Heart right ventricle (tissue), 16 donors: ENCODE data around the gene CYP2F1. TPM values are rescaled to one million over a fixed set of nuclear protein-coding genes. Genes with fewer than 3 reads are reported as not detected.
A peak's percentile ranks its signal among the peaks of the same experiment; 100 is the strongest.
"Not testable (repeated sequence)": the region's sequence is repeated elsewhere in the genome, so short reads cannot be mapped to it uniquely, and the experiment has no call there.

Experiments used
- ATAC-seq, 8 donors: fragments of 200-7000 bp; cut with Tn5 transposase; one replicate each; pipeline ENCODE4 v1.9.1; 2020; ENCODE audit warnings: mild to moderate bottlenecking in 8 of 8, moderate library complexity in 8 of 8, moderate number of reproducible peaks in 1 of 8
- DNase-seq, 2 donors: peaks; one replicate each; pipeline ENCODE4 v3.0.0-alpha.2; 2020
- H3K27ac ChIP-seq, 10 donors: fragments of 200-600 bp; sonication (generic) in 2 of 10; one replicate each; pipeline versions ENCODE4 v1.5.0 to v1.8.0; 2020 to 2022; ENCODE audit warnings: mild to moderate bottlenecking in 3 of 10
- H3K27me3 ChIP-seq, 7 donors: fragments of 200-600 bp; one replicate each; pipeline ENCODE4 v1.8.0; 2021 to 2022; ENCODE audit warnings: mild to moderate bottlenecking in 2 of 7
- H3K36me3 ChIP-seq, 9 donors: fragments of 200-600 bp; sonication (generic) in 1 of 9; one replicate each; pipeline versions ENCODE4 v1.5.0 to v1.8.0; 2020 to 2022; ENCODE audit warnings: mild to moderate bottlenecking in 2 of 9
- H3K4me1 ChIP-seq, 9 donors: fragments of 200-600 bp; sonication (generic) in 1 of 9; one replicate each; pipeline versions ENCODE4 v1.5.0 to v1.8.0; 2020 to 2022; ENCODE audit warnings: mild to moderate bottlenecking in 4 of 9
- H3K4me3 ChIP-seq, 10 donors: fragments of 200-600 bp; sonication (generic) in 2 of 10; one replicate each; pipeline versions ENCODE4 v1.5.0 to v1.8.0; 2020 to 2022; ENCODE audit warnings: mild to moderate bottlenecking in 7 of 10, moderate library complexity in 2 of 10
- H3K9me3 ChIP-seq, 11 donors: fragments of 200-600 bp in 10 of 11; sonication (generic) in 2 of 11; one replicate each; pipeline versions ENCODE4 v1.5.0 to v1.8.0; 2013 to 2022; ENCODE audit warnings: mild to moderate bottlenecking in 2 of 11, control low read depth in 1 of 11, moderate library complexity in 1 of 11
- WGBS, 2 donors: extraction: QIAGEN DNeasy Blood & Tissue Kit; methylation state at CpG; one replicate each; pipeline ENCODE4 v1.1.7; 2013; ENCODE audit warnings: inconsistent platforms in 1 of 2; 5-methylcytosine and 5-hydroxymethylcytosine counted together
- intact Hi-C, 10 donors: fragments of 100-400 bp; cut with DNase I; formaldehyde crosslinking; loops; one replicate each; pipeline versions ENCODE4 v1.11.1 to v1.14.2; 2022
- polyA plus RNA-seq, 2 donors: library from polyadenylated mRNA; stranded (reverse); fragments of 200-250 nt; gene quantifications; one replicate each; pipeline ENCODE4 v1.2.3, GENCODE V29; 2013
- total RNA-seq, 10 donors: library from RNA; stranded (reverse); fragmentation: NEBNext Ultra II Directional in 3 of 10; extraction: Animal tissue kit (Norgen Biotek cat#: 25700) in 3 of 10; gene quantifications; one replicate each; pipeline versions ENCODE4 v1.2.1 to v1.2.4, GENCODE V29; 2021 to 2023
- TF ChIP-seq, protein P1 (sequence below), 9 donors: fragments of 200-600 bp; sonication (generic) in 2 of 9; IDR thresholded peaks; one replicate each; pipeline versions ENCODE4 v1.5.0 to v1.8.0; 2021 to 2022; ENCODE audit warnings: antibody characterized with exemption in 9 of 9, mild to moderate bottlenecking in 5 of 9, moderate library complexity in 1 of 9
- donor health status: Arrhythmogenic right ventricular cardiomyopathy.
- donor health status: ischemic (EF 13 %, LVEDD 7.1; RV severe dilation, severe dysfunction).
- donor health status: healthy with polysubstance abuse.
- donor health status: DM: no; HTN: yes; CAD: no.
- donor health status: DM: no; HTN: no; CAD: no.
- donor health status: ischemic (EF 25% LVEDD 6.9; RV normal size, moderate dysfunction).
- donor health status: ischemic (EF 25% LVEDD 5.7; RV mildly dilated, moderate dysfunction).
- donor health status: healthy.
- donor health status: DM: yes; HTN: yes; CAD: no.
- donor health status: Ischemic cardiomyopathy.
- donor health status: ischemic (EF 35%, LVEDD 5.7; RV mildly dilated, moderate dysfunction).
- donor health status: nonischemic (EF 11% LVEDD 7.7; RV severe dilation, severe dysfunction).
- donor health status: DM: yes; HTN: yes; CAD: no.
- donor health status: PGD.
- donor health status: ischemic (EF 29% LVEDD 5.4; RV normal size, mild dysfunction).
- donor health status: nonischemic (EF 23%, LVEDD 6.1; RV moderate dilation, normal function).

CYP2F1 gene
- total and polyA plus RNA-seq, 12 donors: not detected

DNA sequence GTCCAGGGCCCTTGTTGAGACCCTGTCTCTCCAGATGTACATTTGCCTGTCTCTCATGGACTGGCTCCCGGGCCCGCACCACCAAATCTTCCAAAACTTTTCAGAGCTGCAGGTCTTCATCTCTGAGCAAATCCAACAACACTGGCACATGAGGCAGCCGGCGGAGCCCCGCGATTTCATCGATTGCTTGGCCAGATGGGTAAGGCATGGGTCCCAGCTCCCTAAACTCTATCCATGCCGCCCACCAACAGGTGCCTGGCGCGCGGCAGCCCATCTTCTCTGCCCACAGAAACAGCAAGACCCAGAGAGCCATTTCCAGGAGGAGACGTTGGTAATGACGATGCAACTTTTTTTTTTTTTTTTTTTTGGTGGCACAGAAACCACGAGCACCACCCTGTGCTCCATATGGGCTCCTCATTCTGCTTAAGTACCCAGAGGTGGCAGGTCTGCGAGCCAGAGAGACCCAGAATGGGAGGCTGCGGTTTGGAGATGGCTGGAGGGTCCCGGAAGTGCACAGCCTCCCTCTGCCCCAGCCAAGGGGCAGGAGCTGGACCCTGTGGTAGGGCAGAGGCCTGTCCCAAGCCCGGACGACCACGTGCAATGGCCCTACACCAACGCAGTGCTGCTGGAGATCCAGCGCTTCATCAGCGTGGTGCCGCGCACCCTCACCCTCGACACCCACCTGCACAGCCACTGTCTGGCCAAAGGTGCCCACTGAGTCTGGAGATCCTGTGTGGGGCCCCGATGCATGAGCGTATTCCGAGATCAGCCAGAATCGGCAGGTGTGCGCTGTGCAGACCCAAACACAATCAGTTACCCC is 22.6 kb downstream of the CYP2F1 start:
- ATAC-seq (no peak), DNase-seq (no peak)
- intact Hi-C loops: no loop called here
- peaks cover 0 to 7% (median 0%) of the 10 kb centered on the region in 9 donors for H3K4me1 ChIP-seq
- 95 to 96% methylated on average over 31 of the region's 31 CpGs for WGBS, 2 donors
- H3K9me3 ChIP-seq: no peaks in the 10 kb centered on the region
- H3K27ac ChIP-seq: no peak overlapping the region
- H3K4me3 ChIP-seq: peak overlapping the region in 2 of 10 donors; percentile 61
- H3K27me3 ChIP-seq: peaks cover 0 to 8% (median 0%) of the 10 kb centered on the region in 7 donors
- H3K36me3 ChIP-seq: no peaks in the 10 kb centered on the region
- TF ChIP-seq, protein P1, sequence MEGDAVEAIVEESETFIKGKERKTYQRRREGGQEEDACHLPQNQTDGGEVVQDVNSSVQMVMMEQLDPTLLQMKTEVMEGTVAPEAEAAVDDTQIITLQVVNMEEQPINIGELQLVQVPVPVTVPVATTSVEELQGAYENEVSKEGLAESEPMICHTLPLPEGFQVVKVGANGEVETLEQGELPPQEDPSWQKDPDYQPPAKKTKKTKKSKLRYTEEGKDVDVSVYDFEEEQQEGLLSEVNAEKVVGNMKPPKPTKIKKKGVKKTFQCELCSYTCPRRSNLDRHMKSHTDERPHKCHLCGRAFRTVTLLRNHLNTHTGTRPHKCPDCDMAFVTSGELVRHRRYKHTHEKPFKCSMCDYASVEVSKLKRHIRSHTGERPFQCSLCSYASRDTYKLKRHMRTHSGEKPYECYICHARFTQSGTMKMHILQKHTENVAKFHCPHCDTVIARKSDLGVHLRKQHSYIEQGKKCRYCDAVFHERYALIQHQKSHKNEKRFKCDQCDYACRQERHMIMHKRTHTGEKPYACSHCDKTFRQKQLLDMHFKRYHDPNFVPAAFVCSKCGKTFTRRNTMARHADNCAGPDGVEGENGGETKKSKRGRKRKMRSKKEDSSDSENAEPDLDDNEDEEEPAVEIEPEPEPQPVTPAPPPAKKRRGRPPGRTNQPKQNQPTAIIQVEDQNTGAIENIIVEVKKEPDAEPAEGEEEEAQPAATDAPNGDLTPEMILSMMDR (IDR thresholded peaks at IDR 0.05): no peak

DNA sequence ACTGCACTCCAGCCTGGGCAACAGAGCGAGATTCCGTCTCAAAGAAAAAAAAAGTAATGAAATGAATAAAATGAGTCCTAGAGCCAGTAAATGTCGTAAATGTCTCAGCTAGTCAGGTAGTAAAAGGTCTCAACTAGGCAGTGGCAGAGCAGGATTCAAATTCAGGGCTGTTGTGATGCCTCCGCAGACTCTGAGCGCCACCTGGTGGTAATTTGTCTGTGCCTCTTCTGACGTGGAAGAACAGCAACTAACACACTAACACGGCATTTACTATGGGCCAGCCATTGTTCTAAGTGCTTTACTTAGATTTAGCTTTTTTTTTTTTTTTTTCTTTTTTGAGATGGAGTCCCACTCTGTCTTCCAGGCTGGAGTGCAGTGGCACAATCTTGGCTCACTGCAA is 30.2 kb downstream of the CYP2F1 start:
- no peaks in the 10 kb centered on the region for H3K4me1 ChIP-seq
- ATAC-seq (peak in 6 of 8 donors; percentile 65 to 82 (median 68)), DNase-seq (peak; percentile 69 to 73)
- WGBS, 2 donors: 17 to 31% methylated on average over 7 of the region's 7 CpGs
- H3K27ac ChIP-seq: no peak overlapping the region
- intact Hi-C loops: loop anchor here in 9 of 10 donors (2.0 to 10.0 kb wide), 6 partner anchors 167 to 482 kb away; no protein-coding TSS in a partner anchor
- TF ChIP-seq, protein P1 (IDR thresholded peaks at IDR 0.05): peak; percentile 65 to 87 (median 77)
- H3K9me3 ChIP-seq: no peaks in the 10 kb centered on the region
- no peak overlapping the region for H3K4me3 ChIP-seq
- H3K27me3 ChIP-seq: peaks cover 0 to 31% (median 17%) of the 10 kb centered on the region in 7 donors
- no peaks in the 10 kb centered on the region for H3K36me3 ChIP-seq

DNA sequence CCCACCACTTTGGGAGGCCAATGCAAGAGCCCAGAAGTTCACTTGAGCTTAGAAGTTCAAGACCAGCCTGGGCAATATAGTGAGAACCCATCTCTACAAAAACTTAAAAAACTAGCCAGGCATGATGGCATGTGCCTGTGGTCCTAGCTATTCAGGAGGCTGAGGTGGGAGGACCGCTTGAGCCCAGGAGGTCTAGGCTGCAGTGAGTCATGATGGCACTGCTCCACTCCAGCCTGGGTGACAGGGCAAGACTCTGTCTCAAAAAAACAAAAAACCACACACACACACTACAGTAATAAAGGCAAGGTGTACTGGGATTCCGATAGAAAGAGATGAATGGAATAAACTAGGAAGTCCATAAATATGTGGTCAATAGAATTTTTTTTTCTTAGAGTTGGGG is 35.6 kb downstream of the CYP2F1 start:
- WGBS, 2 donors: 91 to 93% methylated on average over 2 of the region's 2 CpGs
- DNase-seq (no peak), ATAC-seq (no peak)
- Histone ChIP-seq H3K27ac (no peak overlapping the region), H3K9me3 (no peaks in the 10 kb centered on the region), H3K4me1 (no peaks in the 10 kb centered on the region), H3K4me3 (no peak overlapping the region), H3K36me3 (no peaks in the 10 kb centered on the region), H3K27me3 (peaks cover 0 to 31% (median 17%) of the 10 kb centered on the region in 7 donors)
- TF ChIP-seq, protein P1 (IDR thresholded peaks at IDR 0.05): no peak
- intact Hi-C loops: loop anchor here in 2 of 10 donors (5.0 to 10.0 kb wide), 2 partner anchors 485 to 488 kb away; no protein-coding TSS in a partner anchor

DNA sequence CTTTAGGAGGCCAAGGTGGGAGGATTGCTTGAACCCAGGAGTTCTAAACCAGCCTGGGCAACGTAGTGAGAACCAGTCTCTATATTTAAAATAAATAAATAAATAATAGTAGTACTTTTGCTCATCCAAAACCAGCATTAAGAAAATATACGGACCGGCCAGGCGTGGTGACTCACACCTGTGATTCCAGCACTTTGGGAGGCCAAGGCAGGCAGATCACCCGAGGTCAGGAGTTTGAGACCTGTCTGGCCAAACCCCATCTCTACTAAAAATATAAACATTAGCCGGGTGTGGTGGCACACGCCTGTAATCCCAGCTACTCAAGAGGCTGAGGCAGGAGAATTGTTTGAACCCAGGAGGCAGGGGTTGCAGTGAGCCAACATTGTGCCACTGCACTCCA is 36.8 kb downstream of the CYP2F1 start:
- ATAC-seq, H3K4me3 ChIP-seq, H3K27ac ChIP-seq, H3K9me3 ChIP-seq, DNase-seq, intact Hi-C loops, H3K36me3 ChIP-seq, H3K4me1 ChIP-seq: not testable (repeated sequence)
- WGBS, 2 donors: 81 to 86% methylated on average over 7 of the region's 7 CpGs
- peaks cover 0 to 26% (median 15%) of the 10 kb centered on the region in 7 donors for H3K27me3 ChIP-seq

DNA sequence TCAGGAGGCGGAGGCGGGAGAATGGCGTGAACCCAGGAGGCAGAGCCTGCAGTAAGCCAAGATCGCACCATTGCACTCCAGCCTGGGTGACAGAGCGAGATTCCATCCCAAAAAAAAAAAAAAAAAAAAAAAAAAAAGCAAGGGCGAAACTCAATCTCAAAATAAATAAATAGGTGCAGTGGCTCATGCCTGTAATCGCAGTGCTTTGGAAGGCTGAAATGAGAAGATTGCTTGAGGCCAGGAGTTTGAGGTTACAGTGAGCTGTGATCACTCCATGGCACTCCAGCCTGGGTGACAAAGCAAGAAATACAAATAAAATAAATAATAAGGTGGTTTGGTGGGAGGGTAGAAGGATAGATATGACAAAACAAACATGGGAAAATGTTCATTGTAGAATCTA is 39.8 kb downstream of the CYP2F1 start:
- Histone ChIP-seq H3K4me3 (no peak overlapping the region), H3K4me1 (no peaks in the 10 kb centered on the region), H3K36me3 (no peaks in the 10 kb centered on the region), H3K27me3 (peaks cover 0 to 4% (median 0%) of the 10 kb centered on the region in 7 donors), H3K27ac (no peak overlapping the region), H3K9me3 (peaks cover 0 to 13% (median 0%) of the 10 kb centered on the region in 11 donors)
- intact Hi-C loops: no loop called here
- WGBS, 2 donors: 93% methylated on average over 7 of the region's 7 CpGs
- DNase-seq: no peak
- TF ChIP-seq, protein P1 (IDR thresholded peaks at IDR 0.05): no peak
- ATAC-seq: no peak
